Bronchial epithelial cell (primary cell): Measurements from ENCODE around the gene LARP6. TPM values are rescaled to one million over a fixed set of nuclear protein-coding genes. Genes with fewer than 3 reads are reported as not detected.
A peak's percentile ranks its signal among the peaks of the same experiment; 100 is the strongest.

Source experiments
- DNase-seq: peaks from one replicate; pipeline ENCODE4 v3.0.0-alpha.2; 2010; ENCODE audit warnings: low read depth
- FAIRE-seq: peaks from 2 replicates; lab custom pipeline; 2011; peaks lifted over from hg19 to GRCh38; lab: Jason Lieb, UNC
- H3K27me3 ChIP-seq: 2 replicates; pipeline ENCODE4 v1.5.1; 2011; ENCODE audit warnings: low read length; ENCODE audit not compliant: control insufficient read depth, insufficient read depth
- H3K36me3 ChIP-seq: 2 replicates; pipeline ENCODE4 v1.5.1; 2011; ENCODE audit warnings: low read length; ENCODE audit not compliant: control insufficient read depth, insufficient read depth
- H3K4me3 ChIP-seq: 2 replicates; pipeline ENCODE4 v1.5.1; 2011; ENCODE audit warnings: mild to moderate bottlenecking, low read depth, low read length, control low read depth
- total RNA-seq: library from RNA; depleted of rRNA; stranded (reverse); fragments of >200 nt; gene quantifications from 2 replicates; pipeline ENCODE4 v1.2.1, GENCODE V29; 2014
- TF ChIP-seq, protein P1 (sequence below): IDR thresholded peaks from 2 replicates; pipeline ENCODE4 v1.5.1; 2011; ENCODE audit warnings: mild to moderate bottlenecking, moderate library complexity, low read length, control low read depth, inconsistent platforms; ENCODE audit not compliant: insufficient read depth, severe bottlenecking

The LARP6 gene
- total RNA-seq, 1 donor from 2014 or later: 41.1 TPM

DNA sequence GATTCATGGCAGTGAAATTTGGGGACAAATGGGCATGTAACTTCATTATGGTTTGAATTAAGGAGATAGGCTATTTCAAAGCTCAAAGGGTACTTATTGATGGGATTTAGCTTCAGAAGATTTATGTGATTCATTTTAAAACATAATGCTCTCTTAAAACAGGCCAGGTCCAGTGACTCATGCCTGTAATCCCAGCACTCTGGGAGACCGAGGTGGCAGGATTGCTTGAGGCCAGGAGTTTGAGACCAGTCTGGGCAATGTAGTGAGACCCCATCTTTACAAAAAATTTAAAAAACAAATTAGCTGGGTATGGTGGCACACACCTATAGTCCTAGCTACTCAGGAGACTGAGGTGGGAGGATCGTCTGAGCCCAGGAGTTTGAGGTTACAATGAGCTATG is 26.8 kb upstream of the LARP6 start:
- H3K27me3 ChIP-seq: no peaks in the 10 kb centered on the region
- no peak overlapping the region for H3K4me3 ChIP-seq
- no peak for DNase-seq
- TF ChIP-seq, protein P1, sequence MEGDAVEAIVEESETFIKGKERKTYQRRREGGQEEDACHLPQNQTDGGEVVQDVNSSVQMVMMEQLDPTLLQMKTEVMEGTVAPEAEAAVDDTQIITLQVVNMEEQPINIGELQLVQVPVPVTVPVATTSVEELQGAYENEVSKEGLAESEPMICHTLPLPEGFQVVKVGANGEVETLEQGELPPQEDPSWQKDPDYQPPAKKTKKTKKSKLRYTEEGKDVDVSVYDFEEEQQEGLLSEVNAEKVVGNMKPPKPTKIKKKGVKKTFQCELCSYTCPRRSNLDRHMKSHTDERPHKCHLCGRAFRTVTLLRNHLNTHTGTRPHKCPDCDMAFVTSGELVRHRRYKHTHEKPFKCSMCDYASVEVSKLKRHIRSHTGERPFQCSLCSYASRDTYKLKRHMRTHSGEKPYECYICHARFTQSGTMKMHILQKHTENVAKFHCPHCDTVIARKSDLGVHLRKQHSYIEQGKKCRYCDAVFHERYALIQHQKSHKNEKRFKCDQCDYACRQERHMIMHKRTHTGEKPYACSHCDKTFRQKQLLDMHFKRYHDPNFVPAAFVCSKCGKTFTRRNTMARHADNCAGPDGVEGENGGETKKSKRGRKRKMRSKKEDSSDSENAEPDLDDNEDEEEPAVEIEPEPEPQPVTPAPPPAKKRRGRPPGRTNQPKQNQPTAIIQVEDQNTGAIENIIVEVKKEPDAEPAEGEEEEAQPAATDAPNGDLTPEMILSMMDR: no peak
- H3K36me3 ChIP-seq: no peaks in the 10 kb centered on the region
- FAIRE-seq: no peak

DNA sequence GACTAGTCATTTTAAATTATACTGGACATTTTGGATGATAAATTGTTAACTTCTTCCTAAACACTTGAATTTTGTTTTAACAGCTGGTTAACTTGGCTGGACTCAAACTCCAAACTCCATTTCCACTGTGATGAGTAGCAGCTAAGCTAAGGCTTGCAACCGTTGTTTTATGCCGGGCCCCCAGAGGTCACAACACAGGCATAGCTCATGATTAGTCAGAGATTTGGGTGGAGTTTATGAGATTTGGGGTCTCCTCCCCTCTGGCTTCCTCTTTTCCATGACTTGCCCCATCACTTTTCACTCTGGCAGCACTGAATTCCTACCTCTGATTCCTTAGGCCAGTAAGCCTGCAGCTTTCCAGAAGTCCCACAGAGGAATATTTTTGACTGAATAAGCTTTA is 25.4 kb upstream of the LARP6 start:
- no peaks in the 10 kb centered on the region for H3K36me3 ChIP-seq
- no peaks in the 10 kb centered on the region for H3K27me3 ChIP-seq
- DNase-seq (no peak), FAIRE-seq (no peak)
- no peak overlapping the region for H3K4me3 ChIP-seq
- TF ChIP-seq, protein P1: no peak

DNA sequence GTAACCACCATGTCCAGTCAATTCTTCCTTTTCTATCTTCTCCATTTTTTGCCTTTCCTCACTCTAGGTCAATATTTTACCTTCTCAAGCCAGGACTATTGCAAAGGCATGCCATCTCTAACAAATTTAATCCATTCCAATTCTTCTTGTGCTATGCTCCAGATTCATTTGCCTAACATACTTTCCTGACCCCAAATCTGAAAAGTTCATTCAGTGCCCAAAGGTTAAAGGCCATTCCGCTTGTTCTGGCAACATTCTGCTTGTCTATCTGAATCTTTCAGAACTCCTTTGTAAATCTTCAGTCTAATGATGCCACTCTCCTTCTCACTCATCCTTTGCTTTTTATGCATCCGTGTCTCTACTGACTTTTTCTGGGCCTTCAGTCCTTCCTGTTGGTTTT is 22.7 kb upstream of the LARP6 start:
- TF ChIP-seq, protein P1: no peak
- Histone ChIP-seq H3K27me3 (no peaks in the 10 kb centered on the region), H3K4me3 (no peak overlapping the region), H3K36me3 (no peaks in the 10 kb centered on the region)
- peak; percentile 62 for FAIRE-seq
- DNase-seq: no peak

DNA sequence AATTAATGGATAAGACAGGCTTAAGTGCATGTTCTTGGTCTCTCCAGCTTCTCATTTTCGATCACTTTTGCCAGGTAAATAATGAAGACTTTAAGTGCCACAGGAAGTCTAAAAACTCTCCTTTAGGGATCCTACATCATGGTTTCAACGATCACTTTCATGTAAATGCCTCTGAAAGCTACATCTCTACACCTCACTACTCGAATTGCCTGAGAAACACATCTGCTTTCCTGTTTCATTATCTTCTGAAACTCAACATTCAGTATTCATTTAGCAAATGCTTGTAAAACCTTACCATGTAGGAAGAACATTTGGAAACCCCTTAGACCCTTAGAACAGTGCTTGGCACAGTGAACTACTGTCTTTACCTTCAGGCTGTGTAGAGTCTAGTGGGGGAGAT is 22.1 kb upstream of the LARP6 start:
- H3K4me3 ChIP-seq: no peak overlapping the region
- FAIRE-seq (no peak), DNase-seq (no peak)
- no peaks in the 10 kb centered on the region for H3K27me3 ChIP-seq
- no peaks in the 10 kb centered on the region for H3K36me3 ChIP-seq
- TF ChIP-seq, protein P1: no peak

DNA sequence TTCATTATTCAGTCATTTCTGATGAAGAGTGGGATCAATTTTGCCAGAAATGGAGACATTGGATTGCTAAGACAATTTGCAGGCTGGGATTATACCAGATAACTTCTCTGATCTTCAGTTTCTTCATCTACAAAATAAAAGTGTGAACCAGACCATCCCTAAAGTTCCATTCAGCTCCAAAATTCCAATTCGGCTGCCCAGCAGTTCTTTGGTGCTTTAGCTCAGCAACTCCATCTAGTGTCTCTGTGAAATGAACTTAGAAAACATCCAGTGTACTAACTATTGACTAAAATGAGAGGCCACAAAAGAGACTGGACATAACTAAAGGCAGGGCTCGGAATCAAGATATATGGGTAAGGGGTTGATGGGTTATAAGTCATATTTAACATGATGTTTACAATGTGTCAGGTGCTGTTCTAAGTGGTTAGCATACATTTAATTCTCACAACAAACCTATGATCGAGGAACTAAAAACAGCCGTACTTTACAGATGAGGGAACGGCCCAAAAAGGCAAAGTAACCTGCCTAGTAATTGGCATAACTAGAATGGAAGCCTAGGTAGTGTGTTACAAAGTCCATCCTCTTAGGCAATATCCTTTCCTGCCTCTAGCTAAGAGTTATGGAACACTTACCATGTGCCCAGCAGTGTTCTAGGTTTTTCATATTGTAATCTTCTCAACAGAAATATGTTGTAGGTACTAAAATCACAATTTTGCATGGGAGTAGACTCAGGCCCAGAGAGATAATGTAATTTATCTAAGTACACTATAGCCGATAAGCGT is 21.2 kb upstream of the LARP6 start:
- H3K36me3 ChIP-seq: no peaks in the 10 kb centered on the region
- peak; percentile 39 for DNase-seq
- H3K4me3 ChIP-seq: no peak overlapping the region
- no peaks in the 10 kb centered on the region for H3K27me3 ChIP-seq
- TF ChIP-seq, protein P1: peak; percentile 28
- FAIRE-seq: no peak
